Activated CD8-positive, alpha-beta T cell treated with anti-CD3 and anti-CD28 coated beads for 36 hours (primary cell): ENCODE results near the gene TSHZ3. TPM values are rescaled to one million over a fixed set of nuclear protein-coding genes. Genes with fewer than 3 reads are reported as not detected.

Experiments
- ATAC-seq: fragments of 200-7000 bp; cut with Tn5 transposase; one replicate; pipeline ENCODE4 v1.10.0; 2021; ENCODE audit warnings: mild to moderate bottlenecking, moderate library complexity
- CTCF ChIA-PET: fragments of 350-600 bp; sonication (Branson Sonifier 250); formaldehyde crosslinking; loops from one replicate; lab custom pipeline; 2021; ENCODE audit warnings: antibody characterized with exemption; lab: Charles Lee
- POLR2A ChIA-PET: fragments of 350-600 bp; sonication (Branson Sonifier 250); formaldehyde crosslinking; loops from one replicate; lab custom pipeline; 2021; ENCODE audit warnings: antibody characterized with exemption; lab: Charles Lee
- DNase-seq: peaks from one replicate; pipeline ENCODE4 v3.0.0-alpha.2; 2020
- H3K27ac Mint-ChIP-seq: one replicate; pipeline ENCODE4 v1.8.0; 2021; ENCODE audit warnings: mild to moderate bottlenecking, mixed read lengths
- H3K27me3 Mint-ChIP-seq: one replicate; pipeline ENCODE4 v1.8.0; 2021; ENCODE audit warnings: mixed read lengths
- H3K36me3 Mint-ChIP-seq: one replicate; pipeline ENCODE4 v1.8.0; 2021; ENCODE audit warnings: low read depth, mixed read lengths
- H3K4me1 Mint-ChIP-seq: one replicate; pipeline ENCODE4 v1.8.0; 2021; ENCODE audit warnings: low read depth, mixed read lengths
- H3K4me3 Mint-ChIP-seq: one replicate; pipeline ENCODE4 v1.8.0; 2021; ENCODE audit warnings: mild to moderate bottlenecking, moderate library complexity, mixed read lengths
- H3K9me3 Mint-ChIP-seq: one replicate; pipeline ENCODE4 v1.8.0; 2021; ENCODE audit warnings: mixed read lengths
- intact Hi-C: fragments of 100-400 bp; cut with micrococcal nuclease; formaldehyde crosslinking; loops from one replicate; pipeline ENCODE4 v1.10.0; 2022
- total RNA-seq, 2 experiments: library from RNA; stranded (reverse); gene quantifications; one replicate each; pipeline ENCODE4 v1.2.3, GENCODE V29; 2021
- TF ChIP-seq, protein P1 (sequence below): fragments of 200-600 bp; IDR thresholded peaks from one replicate; pipeline ENCODE4 v1.8.0; 2022; ENCODE audit warnings: antibody characterized with exemption, mild to moderate bottlenecking

The TSHZ3 gene
- total RNA-seq, 2 experiments from 2014 or later, result 0.16 to 0.38 TPM

DNA sequence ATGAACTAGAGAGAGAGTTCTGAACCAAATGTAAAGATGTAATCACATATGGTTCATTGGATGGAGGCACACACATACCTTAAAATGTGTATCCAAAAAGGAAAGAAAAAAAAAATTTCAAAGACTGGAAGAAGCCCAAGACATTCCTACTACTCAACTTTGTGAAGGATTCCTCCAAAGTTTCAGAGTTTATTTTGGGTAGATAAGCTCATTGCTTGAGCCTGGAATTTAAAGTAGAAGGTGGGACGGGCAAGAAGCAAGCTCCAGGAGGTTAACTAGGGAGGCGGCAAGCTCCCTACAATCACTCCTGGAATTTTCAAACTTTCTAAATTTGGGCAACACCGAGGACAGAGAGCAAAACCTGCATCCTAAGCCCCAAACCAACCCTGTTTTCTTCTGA is 1.9 kb downstream of the TSHZ3 start:
- intact Hi-C loops, result no loop called here
- ChIA-PET CTCF (interaction anchor here (0.9 kb wide), 1 partner anchor 9 kb away, joined by 3 read pairs; no protein-coding TSS in a partner anchor), POLR2A (interaction anchor here (0.7 kb wide), 1 partner anchor 133 kb away, joined by 3 read pairs; no protein-coding TSS in a partner anchor)
- no peaks in the 10 kb centered on the region for H3K9me3 Mint-ChIP-seq
- no peak overlapping the region for H3K27ac Mint-ChIP-seq
- no peak overlapping the region for H3K4me3 Mint-ChIP-seq
- no peak for DNase-seq
- peaks cover 51% of the 10 kb centered on the region for H3K27me3 Mint-ChIP-seq
- no peaks in the 10 kb centered on the region for H3K36me3 Mint-ChIP-seq
- ATAC-seq, result no peak
- H3K4me1 Mint-ChIP-seq, result peaks cover 10% of the 10 kb centered on the region
- TF ChIP-seq, protein P1, sequence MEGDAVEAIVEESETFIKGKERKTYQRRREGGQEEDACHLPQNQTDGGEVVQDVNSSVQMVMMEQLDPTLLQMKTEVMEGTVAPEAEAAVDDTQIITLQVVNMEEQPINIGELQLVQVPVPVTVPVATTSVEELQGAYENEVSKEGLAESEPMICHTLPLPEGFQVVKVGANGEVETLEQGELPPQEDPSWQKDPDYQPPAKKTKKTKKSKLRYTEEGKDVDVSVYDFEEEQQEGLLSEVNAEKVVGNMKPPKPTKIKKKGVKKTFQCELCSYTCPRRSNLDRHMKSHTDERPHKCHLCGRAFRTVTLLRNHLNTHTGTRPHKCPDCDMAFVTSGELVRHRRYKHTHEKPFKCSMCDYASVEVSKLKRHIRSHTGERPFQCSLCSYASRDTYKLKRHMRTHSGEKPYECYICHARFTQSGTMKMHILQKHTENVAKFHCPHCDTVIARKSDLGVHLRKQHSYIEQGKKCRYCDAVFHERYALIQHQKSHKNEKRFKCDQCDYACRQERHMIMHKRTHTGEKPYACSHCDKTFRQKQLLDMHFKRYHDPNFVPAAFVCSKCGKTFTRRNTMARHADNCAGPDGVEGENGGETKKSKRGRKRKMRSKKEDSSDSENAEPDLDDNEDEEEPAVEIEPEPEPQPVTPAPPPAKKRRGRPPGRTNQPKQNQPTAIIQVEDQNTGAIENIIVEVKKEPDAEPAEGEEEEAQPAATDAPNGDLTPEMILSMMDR, result no peak

DNA sequence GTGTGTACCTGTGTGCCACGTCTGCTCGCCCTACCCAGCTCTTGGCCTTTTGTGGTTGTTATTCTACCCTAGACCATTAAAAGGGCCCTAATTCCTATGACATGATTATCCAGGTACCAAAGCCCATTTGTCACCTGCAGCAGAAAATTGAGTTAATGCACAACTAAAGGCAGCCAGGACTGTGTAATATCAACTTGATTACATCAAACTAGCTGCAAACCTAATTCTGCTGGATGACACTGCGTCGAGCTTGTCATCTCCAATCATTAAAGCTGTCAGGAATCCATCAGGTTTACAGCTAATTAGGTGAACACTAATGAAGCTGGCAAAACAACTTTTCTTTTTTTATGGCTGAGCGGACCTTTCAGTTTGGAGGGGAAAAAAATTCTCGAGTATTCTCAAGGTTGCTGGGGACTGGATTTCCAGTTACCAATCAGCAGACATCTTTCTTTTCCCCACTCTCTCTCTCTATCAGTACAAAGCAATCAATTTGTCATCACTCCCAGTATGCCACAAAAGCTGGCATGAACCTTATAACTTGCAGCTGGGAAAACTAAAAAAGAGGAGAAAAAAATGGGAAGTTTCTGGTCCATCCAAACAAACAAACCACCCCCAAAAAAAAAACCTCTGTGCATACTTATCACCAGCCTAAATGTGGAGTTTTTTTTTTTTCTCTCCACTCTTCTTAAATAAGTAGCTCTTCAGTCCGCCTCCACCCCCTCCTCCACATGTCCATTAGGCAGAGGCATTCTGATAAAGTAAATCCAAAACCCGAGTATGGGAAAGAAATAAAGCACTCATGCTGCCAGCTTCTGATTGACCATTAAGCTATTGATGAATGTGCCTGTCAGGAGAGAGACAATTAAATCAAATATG is 2.8 kb downstream of the TSHZ3 start:
- CTCF ChIA-PET, result no interaction called here
- Mint-ChIP-seq H3K27ac (no peak overlapping the region), H3K36me3 (no peaks in the 10 kb centered on the region), H3K27me3 (peaks cover 44% of the 10 kb centered on the region), H3K4me1 (peaks cover 8% of the 10 kb centered on the region), H3K4me3 (no peak overlapping the region), H3K9me3 (no peaks in the 10 kb centered on the region)
- POLR2A ChIA-PET, result no interaction called here
- TF ChIP-seq, protein P1, result no peak
- intact Hi-C loops, result no loop called here
- ATAC-seq, result no peak
- no peak for DNase-seq

DNA sequence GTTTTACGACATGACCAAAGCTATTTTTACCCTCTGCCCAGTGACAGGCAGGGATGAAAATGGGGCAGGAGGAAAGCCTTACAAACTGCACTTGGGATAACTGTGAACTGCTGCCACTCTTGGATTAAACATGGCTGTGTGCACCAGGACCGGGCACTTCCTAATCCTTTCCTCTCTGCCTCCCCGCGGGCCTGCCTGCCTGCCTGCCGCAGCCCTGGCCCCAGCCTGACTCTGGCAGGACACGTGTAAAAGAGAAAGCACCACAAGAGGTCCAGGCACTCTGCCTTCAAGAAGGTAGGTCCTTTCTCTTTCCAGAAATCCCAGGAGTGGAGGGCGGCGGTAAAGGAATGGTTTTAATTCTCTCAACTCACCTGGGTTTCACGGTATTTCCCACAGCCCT is 4.8 kb downstream of the TSHZ3 start:
- ChIA-PET POLR2A (no interaction called here), CTCF (no interaction called here)
- no peaks in the 10 kb centered on the region for H3K36me3 Mint-ChIP-seq
- peaks cover 47% of the 10 kb centered on the region for H3K27me3 Mint-ChIP-seq
- TF ChIP-seq, protein P1, result no peak
- DNase-seq (no peak), ATAC-seq (no peak)
- no peak overlapping the region for H3K27ac Mint-ChIP-seq
- intact Hi-C loops, result no loop called here
- H3K4me3 Mint-ChIP-seq, result no peak overlapping the region
- peaks cover 25% of the 10 kb centered on the region for H3K4me1 Mint-ChIP-seq
- no peaks in the 10 kb centered on the region for H3K9me3 Mint-ChIP-seq

DNA sequence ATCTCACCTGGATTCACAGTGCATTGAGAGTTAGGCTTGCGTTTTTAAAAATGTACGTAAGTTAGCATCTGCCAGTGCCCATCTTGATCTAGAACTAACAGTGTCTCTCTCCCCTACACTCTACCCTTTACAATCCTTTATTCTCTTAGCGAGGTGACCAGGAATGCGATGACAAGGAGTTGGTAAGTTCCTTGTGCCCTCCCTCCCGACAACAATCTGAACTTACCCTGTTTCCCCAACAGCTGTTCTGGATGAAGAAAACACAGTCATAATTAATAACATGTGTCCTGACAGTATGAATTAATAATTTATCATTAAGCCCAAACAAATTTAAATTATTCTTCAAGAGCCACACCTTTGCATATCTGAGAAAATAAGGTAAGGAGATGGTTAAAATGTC is 6.3 kb downstream of the TSHZ3 start:
- ChIA-PET CTCF (no interaction called here), POLR2A (no interaction called here)
- no peaks in the 10 kb centered on the region for H3K9me3 Mint-ChIP-seq
- TF ChIP-seq, protein P1, result no peak
- H3K36me3 Mint-ChIP-seq, result no peaks in the 10 kb centered on the region
- intact Hi-C loops, result no loop called here
- H3K4me1 Mint-ChIP-seq, result peaks cover 24% of the 10 kb centered on the region
- H3K27ac Mint-ChIP-seq, result no peak overlapping the region
- H3K4me3 Mint-ChIP-seq, result no peak overlapping the region
- ATAC-seq (no peak), DNase-seq (no peak)
- H3K27me3 Mint-ChIP-seq, result peaks cover 50% of the 10 kb centered on the region
